Transverse colon (tissue), 4 donors: ENCODE measurements around the gene SIGLEC10. TPM values are rescaled to one million over a fixed set of nuclear protein-coding genes. Genes with fewer than 3 reads are reported as not detected.
"Not testable (repeated sequence)": the region's sequence is repeated elsewhere in the genome, so short reads cannot be mapped to it uniquely, and the experiment has no call there.

Source experiments
- DNase-seq: peaks from one replicate; pipeline ENCODE4 v3.0.0-alpha.2; 2019
- H3K27ac ChIP-seq, 4 donors: fragments of 200-600 bp; sonication (generic); 2 replicates each; pipeline ENCODE4 v1.5.1; 2016 to 2018; ENCODE audit warnings: inconsistent platforms in 4 of 4
- H3K27me3 ChIP-seq: fragments of 200-600 bp; sonication (generic); 2 replicates; pipeline ENCODE4 v1.5.1; 2017; ENCODE audit warnings: inconsistent platforms
- H3K36me3 ChIP-seq, 4 donors: fragments of 200-600 bp; sonication (generic); 2 replicates each; pipeline ENCODE4 v1.5.1; 2017 to 2019; ENCODE audit warnings: inconsistent platforms in 4 of 4
- H3K4me1 ChIP-seq, 4 donors: fragments of 200-600 bp; sonication (generic); 2 replicates each; pipeline ENCODE4 v1.5.1; 2017 to 2020; ENCODE audit warnings: inconsistent platforms in 4 of 4
- H3K4me3 ChIP-seq, 4 donors: fragments of 200-600 bp; sonication (generic); 1 replicate in 1 of 4; 2 replicates in 3 of 4; pipeline versions ENCODE4 v1.5.1 to v1.6.1; 2017 to 2019; ENCODE audit warnings: inconsistent platforms in 4 of 4
- H3K9me3 ChIP-seq, 2 donors: fragments of 200-600 bp; sonication (generic); 2 replicates each; pipeline ENCODE4 v1.5.1; 2017 to 2019; ENCODE audit warnings: inconsistent platforms in 2 of 2
- EP300 ChIP-seq: sonication (generic); formaldehyde crosslinking; IDR thresholded peaks from one replicate; pipeline ENCODE4 v1.6.1; 2017; ENCODE audit warnings: antibody characterized with exemption, low read depth
- POLR2A ChIP-seq: fragments of 450-650 bp; IDR thresholded peaks from one replicate; pipeline ENCODE4 v1.6.1; 2016; ENCODE audit warnings: antibody characterized with exemption, mild to moderate bottlenecking, moderate library complexity
- POLR2AphosphoS5 ChIP-seq, 3 donors: sonication (generic); formaldehyde crosslinking; IDR thresholded peaks; one replicate each; pipeline ENCODE4 v1.6.1; 2016; ENCODE audit warnings: antibody characterized with exemption in 3 of 3
- WGBS, 2 donors: methylation state at CpG; one replicate each; pipeline ENCODE4 v1.1.5; 2018; ENCODE audit warnings: low coverage in 1 of 2; 5-methylcytosine and 5-hydroxymethylcytosine counted together
- in situ Hi-C, 4 donors: fragments of 200-750 bp; cut with MboI; loops; one replicate each; pipeline versions ENCODE4 v1.15.0 to v1.15.1; 2017; ENCODE audit warnings: low sequenced_read_pairs in 3 of 4, low pct_ligation_motif_present in 1 of 4, low pct_unique_long_range_greater_than_20kb in 1 of 4
- intact Hi-C: fragments of 100-400 bp; cut with DNase I; formaldehyde crosslinking; loops from one replicate; pipeline ENCODE4 v1.15.1; 2023; ENCODE audit warnings: low total_unique reads
- total RNA-seq, 4 donors: library from RNA; depleted of rRNA; stranded (reverse); fragments of >200 nt; gene quantifications; one replicate each; pipeline ENCODE4 v1.1.0, GENCODE V29; 2016
- TF ChIP-seq, protein P1 (sequence below), 5 experiments: fragments of 200-600 bp in 3 of 5; fragments of 450-650 bp in 2 of 5; sonication (generic) in 3 of 5; IDR thresholded peaks; 1 replicate in 2 of 5; 2 replicates in 3 of 5; pipeline ENCODE4 v1.5.1; 2016 to 2017; ENCODE audit warnings: antibody characterized with exemption in 5 of 5, inconsistent platforms in 3 of 5, mild to moderate bottlenecking in 2 of 5, moderate library complexity in 1 of 5

SIGLEC10 gene
- total RNA-seq, 4 donors from 2014 or later, result 3.7 to 15.7 (median 4.9) TPM; not detected in 1

DNA sequence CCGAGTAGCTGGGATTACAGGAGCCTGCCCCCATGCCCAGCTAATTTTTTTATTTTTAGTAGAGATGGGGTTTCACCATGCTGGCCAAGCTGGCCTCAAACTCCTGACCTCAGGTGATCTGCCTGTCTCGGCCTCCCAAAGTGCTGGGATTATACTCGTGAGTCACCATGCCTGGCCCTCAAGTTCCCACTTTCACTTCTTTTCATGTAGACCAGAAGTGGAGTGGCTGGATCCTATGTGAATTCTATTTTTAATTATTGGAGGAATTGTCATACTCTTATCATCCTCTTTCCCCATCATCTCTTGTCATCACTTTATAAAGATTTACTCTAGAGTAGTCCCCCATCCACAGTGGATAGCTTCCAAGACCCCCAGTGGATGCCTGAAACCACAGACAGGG, 12.8 kb upstream of the SIGLEC10 start:
- DNase-seq, result no peak
- Histone ChIP-seq H3K9me3 (no peaks in the 10 kb centered on the region), H3K27ac (no peak overlapping the region), H3K4me1 (no peaks in the 10 kb centered on the region), H3K36me3 (no peaks in the 10 kb centered on the region), H3K27me3 (no peaks in the 10 kb centered on the region), H3K4me3 (no peak overlapping the region)
- in situ Hi-C loops (loop anchor here in 1 of 4 donors (25.0 kb wide), 1 partner anchor 93 kb away; the partner anchor contains the start of gene VSIG10L), intact Hi-C loops (no loop called here)
- WGBS, 2 donors, result 56% methylated on average over 3 of the region's 3 CpGs; no CpG with 5 or more reads in 1 of the 2 donors
- TF ChIP-seq EP300 (no peak), POLR2AphosphoS5 (IDR thresholded peaks at IDR 0.05) (no peak), POLR2A (no peak)
- TF ChIP-seq, protein P1, sequence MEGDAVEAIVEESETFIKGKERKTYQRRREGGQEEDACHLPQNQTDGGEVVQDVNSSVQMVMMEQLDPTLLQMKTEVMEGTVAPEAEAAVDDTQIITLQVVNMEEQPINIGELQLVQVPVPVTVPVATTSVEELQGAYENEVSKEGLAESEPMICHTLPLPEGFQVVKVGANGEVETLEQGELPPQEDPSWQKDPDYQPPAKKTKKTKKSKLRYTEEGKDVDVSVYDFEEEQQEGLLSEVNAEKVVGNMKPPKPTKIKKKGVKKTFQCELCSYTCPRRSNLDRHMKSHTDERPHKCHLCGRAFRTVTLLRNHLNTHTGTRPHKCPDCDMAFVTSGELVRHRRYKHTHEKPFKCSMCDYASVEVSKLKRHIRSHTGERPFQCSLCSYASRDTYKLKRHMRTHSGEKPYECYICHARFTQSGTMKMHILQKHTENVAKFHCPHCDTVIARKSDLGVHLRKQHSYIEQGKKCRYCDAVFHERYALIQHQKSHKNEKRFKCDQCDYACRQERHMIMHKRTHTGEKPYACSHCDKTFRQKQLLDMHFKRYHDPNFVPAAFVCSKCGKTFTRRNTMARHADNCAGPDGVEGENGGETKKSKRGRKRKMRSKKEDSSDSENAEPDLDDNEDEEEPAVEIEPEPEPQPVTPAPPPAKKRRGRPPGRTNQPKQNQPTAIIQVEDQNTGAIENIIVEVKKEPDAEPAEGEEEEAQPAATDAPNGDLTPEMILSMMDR (IDR thresholded peaks at IDR 0.05), result no peak

DNA sequence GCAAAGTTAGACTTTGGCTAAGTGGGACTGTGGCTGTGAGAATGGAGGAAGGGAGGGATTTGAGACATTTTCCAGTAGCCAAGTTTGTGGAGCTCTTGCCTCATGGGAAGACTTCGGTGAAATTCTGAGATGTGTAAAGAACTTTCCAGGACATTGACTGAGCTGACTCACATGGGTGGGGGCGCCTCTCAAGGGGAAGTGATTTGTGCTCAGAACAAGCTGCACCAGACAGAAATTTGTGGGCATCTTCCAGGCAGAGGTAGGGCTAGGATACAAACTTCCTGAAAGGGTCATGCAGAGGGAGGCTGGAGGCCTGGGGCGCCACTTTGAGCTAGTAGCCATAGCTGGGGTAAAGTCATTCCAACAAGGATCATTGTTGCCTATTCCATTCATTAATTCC, 9.8 kb upstream of the SIGLEC10 start:
- Histone ChIP-seq H3K27me3 (peaks cover 5% of the 10 kb centered on the region), H3K4me1 (no peaks in the 10 kb centered on the region), H3K36me3 (no peaks in the 10 kb centered on the region), H3K27ac (no peak overlapping the region), H3K4me3 (no peak overlapping the region), H3K9me3 (no peaks in the 10 kb centered on the region)
- no peak for DNase-seq
- in situ Hi-C loops (loop anchor here in 2 of 4 donors (10.0 to 25.0 kb wide), 2 partner anchors 90 to 92 kb away; partner anchors contain the start of gene VSIG10L (in 1 of the 2)), intact Hi-C loops (loop anchor here (10.0 kb wide), 1 partner anchor 92 kb away; no protein-coding TSS in a partner anchor)
- no peak for TF ChIP-seq POLR2AphosphoS5 (IDR thresholded peaks at IDR 0.05)
- 20 to 76% methylated on average over 1 to 3 of the region's 3 CpGs for WGBS, 2 donors

DNA sequence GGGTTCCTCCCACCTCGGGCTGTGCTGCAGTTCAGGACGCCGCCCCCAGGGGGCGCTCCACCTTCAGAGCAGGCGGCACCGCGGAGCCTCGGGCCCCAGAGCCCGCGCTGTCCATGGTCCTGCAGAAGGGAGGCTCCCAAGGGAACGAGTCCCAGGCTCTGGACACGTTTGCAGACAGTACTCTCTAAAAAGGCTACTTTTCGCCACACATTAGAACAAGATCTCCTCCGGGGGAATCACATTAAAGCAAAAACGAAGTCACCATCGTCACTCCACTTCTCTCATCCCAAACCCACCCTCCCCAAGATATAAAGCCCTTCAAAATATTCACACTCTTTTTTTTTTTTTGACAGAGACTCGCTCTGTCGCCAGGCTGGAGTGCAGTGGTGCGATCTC, 4.6 kb upstream of the SIGLEC10 start:
- H3K36me3 ChIP-seq, result no peaks in the 10 kb centered on the region
- H3K27ac ChIP-seq, result no peak overlapping the region
- DNase-seq, result peak; percentile 88
- 11 to 32% methylated on average over 6 to 15 of the region's 19 CpGs for WGBS, 2 donors
- no peaks in the 10 kb centered on the region for H3K9me3 ChIP-seq
- intact Hi-C loops, result loop anchor here (10.0 kb wide), 1 partner anchor 87 kb away; no protein-coding TSS in a partner anchor
- in situ Hi-C loops, result loop anchor here in 1 of 4 donors (10.0 kb wide), 1 partner anchor 87 kb away; no protein-coding TSS in a partner anchor
- TF ChIP-seq EP300 (no peak), POLR2A (no peak), POLR2AphosphoS5 (IDR thresholded peaks at IDR 0.05) (no peak)
- TF ChIP-seq, protein P1 (IDR thresholded peaks at IDR 0.05), result peak; percentile 92 to 99 (median 95)
- peaks cover 18% of the 10 kb centered on the region for H3K27me3 ChIP-seq
- H3K4me3 ChIP-seq, result no peak overlapping the region
- H3K4me1 ChIP-seq, result no peaks in the 10 kb centered on the region

DNA sequence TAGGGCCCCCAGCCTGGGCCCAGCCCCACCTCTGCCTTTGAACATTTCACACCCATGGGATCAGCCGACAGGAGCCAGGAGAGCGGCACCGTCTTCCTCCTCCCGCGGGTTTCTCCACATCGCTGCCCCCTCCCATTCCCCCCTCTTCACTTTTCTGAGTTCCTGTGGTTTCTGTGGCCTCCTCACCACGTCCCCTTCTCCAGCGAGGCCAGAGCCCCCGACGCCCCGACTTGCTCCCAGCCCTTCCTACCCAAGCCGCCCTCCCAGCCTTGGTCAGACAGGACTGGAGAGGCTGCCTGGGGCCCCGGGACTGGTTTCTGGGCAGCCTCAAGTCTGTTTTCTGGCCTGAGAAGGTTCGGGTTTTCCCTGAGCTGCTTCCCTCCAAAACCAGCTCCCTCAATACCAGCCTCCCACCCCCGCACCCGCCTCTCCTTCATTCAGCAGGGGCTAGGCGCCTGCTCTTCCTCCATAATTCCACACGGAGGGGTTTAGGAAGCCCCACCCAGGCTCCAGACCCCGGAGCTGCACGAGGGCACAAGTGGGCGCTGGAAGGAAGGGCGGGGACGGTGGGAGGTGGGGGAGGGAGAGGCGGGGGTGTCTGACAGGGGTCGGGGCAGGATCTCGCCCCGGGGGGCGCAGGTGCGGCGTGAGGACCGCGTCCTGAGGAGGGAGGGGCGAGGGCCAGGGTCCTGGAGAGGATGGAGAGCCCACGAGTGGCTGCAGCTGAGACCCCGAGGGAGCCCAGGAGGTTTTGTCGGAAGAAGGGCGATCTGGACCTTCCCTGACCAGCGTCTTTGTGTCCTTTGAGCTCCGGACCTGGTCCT, 4.0 kb upstream of the SIGLEC10 start:
- intact Hi-C loops, result loop anchor here (10.0 kb wide), 1 partner anchor 87 kb away; no protein-coding TSS in a partner anchor
- no peaks in the 10 kb centered on the region for H3K9me3 ChIP-seq

DNA sequence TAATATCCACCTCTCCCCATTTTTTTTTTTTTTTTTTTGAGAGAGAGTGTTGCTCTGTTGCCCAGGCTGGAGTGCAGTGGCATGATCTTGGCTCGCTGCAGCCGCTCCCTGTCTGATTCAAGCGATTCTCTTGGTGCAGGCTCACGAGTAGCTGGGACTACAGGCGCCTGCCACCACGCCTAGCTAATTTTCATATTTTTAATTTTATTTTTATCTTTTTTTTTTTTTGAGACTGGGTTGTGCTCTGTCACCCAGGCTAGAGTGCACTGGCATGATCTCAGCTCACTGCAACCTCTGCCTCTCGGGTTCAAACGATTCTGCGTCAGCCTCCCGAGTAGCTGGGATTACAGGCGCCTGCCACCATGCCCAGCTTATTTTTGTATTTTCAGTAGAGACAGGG, 3.1 kb upstream of the SIGLEC10 start:
- H3K4me3 ChIP-seq, H3K27ac ChIP-seq, H3K4me1 ChIP-seq, H3K9me3 ChIP-seq, DNase-seq, H3K36me3 ChIP-seq: not testable (repeated sequence)
- intact Hi-C loops (loop anchor here (10.0 kb wide), 1 partner anchor 86 kb away; no protein-coding TSS in a partner anchor), in situ Hi-C loops (loop anchor here in 1 of 4 donors (10.0 kb wide), 1 partner anchor 86 kb away; no protein-coding TSS in a partner anchor)
- 84 to 90% methylated on average over 2 to 11 of the region's 11 CpGs for WGBS, 2 donors
- peaks cover 18% of the 10 kb centered on the region for H3K27me3 ChIP-seq

More for the DNA sequence above, 4.0 kb upstream of the SIGLEC10 start:
- 10 to 25% methylated on average over 4 to 38 of the region's 39 CpGs for WGBS, 2 donors
- in situ Hi-C loops, result loop anchor here in 1 of 4 donors (10.0 kb wide), 1 partner anchor 87 kb away; no protein-coding TSS in a partner anchor
- no peak for DNase-seq
- Histone ChIP-seq H3K27ac (no peak overlapping the region), H3K4me3 (no peak overlapping the region), H3K27me3 (peaks cover 18% of the 10 kb centered on the region), H3K4me1 (no peaks in the 10 kb centered on the region), H3K36me3 (no peaks in the 10 kb centered on the region)
- TF ChIP-seq EP300, result no peak
- no peak for TF ChIP-seq POLR2AphosphoS5 (IDR thresholded peaks at IDR 0.05)
- TF ChIP-seq POLR2A, result no peak
